Right forelimb (tissue), 1 donor: ENCODE results near the gene WNT6.

Source experiments
- DNase-seq: peaks from one replicate; pipeline ENCODE4 v3.0.0-alpha.2; 2018

Gene WNT6

DNA sequence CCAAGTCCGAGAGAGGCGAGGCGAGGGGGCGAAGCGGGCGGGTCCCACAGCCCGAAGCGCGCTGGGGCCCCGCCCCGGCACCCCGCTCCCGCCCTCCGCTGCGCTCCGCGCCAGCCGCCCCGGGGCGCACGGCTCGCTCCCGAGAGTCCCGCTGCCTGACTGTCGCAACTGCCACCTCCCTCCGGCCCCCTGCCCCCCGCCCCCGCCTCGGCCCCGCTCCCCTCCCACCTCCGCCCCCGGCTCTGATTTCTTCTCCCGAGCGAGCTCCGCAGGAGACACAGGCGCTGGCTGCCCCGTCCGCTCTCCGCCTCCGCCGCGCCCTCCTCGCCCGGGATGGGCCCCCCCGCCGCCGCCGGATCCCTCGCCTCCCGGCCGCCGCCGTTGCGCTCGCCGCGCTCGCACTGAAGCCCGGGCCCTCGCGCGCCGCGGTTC lies at the start of gene WNT6:
TSS of gene WNT6 (plus strand) at position 250 of the 432 bp plus-strand sequence. CDS start 233 bp downstream, outside the sequence.
- DNase-seq = no peak

DNA sequence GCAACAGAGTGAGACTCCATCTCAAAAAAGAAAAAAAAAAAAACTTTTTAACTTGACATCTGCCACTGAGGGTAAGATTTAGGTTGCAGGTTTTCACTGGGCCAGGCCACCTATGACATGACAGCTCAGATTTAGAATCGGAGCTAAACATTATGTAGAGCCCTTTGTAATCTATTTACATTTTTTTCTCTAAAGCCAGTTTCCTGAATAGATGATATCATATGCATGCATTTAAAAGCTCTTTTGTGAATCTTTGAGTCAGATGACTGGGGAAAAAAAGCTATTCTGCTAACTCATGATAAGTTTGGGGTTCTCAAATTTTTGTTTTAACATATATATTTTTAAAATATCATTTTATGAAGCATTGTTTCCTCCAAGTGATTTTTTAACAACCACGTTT lies 49.3 kb upstream of the WNT6 start:
- DNase-seq = no peak

DNA sequence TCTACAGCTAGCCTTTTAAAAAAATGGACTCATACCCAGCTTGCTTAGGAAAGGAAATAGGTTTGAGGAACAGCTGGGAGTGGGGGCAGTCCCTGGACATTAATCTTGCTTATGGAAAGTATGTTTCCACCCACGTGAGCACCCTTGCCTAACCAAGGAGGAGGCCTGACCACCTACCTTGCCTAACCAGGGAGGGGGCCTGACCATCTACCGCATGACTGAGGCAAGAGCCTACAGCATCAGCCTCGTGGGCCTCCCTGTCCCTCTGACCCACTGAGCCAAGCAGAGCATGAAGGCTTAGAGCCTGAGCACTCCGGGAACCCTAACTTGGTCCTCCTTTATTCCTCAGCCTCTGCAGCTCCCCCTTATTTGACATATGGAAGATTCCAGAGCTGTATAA lies 48.2 kb upstream of the WNT6 start:
- no peak for DNase-seq

DNA sequence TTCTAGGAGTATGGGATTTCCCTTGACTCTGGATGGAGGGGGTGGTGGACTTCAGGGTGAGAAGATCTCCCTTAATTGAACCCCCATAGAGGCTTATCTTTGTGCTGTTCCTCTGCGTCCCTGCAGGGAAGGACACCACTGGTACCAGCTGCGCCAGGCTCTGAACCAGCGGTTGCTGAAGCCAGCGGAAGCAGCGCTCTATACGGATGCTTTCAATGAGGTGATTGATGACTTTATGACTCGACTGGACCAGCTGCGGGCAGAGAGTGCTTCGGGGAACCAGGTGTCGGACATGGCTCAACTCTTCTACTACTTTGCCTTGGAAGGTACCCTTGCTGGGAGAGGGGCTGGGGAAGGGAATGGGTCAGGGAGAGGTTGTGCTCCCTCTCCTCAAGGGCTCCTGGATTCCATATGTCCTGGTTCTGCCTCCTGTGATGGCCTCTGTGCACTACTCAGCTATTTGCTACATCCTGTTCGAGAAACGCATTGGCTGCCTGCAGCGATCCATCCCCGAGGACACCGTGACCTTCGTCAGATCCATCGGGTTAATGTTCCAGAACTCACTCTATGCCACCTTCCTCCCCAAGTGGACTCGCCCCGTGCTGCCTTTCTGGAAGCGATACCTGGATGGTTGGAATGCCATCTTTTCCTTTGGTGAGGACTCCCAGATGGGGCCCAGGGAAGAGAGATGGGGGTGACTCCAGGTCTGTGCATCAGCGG lies 47.3 kb upstream of the WNT6 start:
- no peak for DNase-seq

DNA sequence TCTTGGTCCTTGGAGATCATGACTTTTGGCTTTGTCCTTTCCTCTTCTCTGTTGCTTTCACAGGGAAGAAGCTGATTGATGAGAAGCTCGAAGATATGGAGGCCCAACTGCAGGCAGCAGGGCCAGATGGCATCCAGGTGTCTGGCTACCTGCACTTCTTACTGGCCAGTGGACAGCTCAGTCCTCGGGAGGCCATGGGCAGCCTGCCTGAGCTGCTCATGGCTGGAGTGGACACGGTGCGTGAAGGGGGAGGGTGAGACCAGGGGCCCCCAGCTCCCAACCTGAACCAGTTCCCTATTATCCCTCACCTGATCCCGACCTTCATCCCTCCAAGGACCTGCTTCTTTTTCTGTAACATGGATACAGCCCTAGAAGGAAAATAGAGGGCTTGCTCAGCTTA lies 46.7 kb upstream of the WNT6 start:
- no peak for DNase-seq

DNA sequence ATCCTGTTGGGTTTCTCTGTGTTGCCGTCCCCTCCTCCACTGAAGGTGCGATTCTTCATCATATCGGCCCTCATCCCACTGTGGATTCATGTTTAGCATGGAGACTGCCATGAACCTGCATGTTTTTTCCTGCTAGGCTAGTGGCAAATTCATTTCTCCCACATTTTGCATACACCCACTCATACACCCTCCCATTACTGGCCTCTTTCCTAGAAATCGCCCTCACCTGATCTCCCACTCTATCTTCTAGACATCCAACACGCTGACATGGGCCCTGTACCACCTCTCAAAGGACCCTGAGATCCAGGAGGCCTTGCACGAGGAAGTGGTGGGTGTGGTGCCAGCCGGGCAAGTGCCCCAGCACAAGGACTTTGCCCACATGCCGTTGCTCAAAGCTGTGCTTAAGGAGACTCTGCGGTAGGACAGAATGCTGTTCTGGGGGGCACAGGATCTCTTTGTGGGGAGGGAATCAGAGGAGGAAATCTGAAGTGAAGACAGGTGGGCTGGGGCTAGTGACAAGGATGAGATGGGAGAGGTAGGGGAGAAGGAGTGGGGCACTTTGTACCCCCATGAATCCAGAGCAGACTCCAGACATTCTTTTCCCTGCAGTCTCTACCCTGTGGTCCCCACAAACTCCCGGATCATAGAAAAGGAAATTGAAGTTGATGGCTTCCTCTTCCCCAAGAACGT lies 45.7 kb upstream of the WNT6 start:
- DNase-seq = no peak

DNA sequence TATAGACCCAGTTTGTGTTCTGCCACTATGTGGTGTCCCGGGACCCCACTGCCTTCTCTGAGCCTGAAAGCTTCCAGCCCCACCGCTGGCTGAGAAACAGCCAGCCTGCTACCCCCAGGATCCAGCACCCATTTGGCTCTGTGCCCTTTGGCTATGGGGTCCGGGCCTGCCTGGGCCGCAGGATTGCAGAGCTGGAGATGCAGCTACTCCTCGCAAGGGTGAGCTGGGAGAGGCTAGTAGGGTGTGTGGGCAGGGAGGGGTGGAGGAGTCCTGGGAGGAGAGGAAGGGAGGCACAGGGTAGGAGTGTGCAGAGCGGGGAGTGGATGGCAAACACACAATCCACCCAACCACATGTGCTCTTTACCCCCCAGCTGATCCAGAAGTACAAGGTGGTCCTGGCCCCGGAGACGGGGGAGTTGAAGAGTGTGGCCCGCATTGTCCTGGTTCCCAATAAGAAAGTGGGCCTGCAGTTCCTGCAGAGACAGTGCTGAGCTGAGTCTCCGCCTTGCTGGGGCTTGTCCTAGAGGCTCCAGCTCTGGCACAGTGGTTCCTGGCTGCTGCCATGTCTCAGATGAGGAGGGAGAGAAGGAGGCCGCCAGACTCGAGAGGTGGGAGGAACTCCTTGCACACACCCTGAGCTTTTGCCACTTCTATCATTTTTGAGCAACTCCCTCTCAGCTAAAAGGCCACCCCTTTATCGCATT lies 44.9 kb upstream of the WNT6 start:
- DNase-seq = no peak

DNA sequence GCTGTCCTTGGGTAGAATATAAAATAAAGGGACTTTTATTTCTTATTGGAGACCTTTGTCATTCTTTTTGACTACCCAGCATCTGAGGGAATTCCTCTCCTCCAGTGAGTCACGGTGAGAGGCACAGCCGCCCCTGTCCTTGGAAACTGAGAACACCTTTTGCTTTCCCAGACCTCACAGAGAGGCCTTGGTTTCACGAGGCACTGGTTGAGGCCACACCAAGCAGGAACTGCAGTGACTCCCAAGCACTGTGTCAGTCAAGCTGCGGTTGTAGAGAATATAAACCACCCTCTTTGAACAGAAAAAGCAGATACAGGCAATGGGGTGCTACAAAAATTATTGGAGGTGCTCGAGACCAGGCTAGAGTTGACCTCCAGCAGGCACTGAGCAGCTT lies 44.4 kb upstream of the WNT6 start:
- no peak for DNase-seq

DNA sequence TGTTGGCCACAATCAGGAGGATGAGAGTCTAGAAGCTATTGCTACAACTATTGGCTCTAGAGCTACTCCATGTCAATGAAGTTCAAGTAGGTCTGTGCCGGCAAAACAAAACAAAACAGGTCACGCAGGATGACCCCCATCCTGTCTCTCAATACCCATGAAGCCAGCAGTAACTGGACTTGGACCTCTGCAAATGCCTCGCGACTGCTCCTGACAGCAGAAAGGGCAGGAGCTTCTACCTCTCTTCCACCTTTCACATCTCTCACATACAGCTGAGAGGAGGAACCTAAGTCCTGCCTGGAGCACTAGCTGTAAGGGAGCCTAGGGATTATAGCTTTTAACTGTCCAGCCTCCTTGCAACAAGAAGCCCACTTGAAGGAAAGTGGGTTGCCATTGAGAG lies 44.0 kb upstream of the WNT6 start:
- DNase-seq = no peak

DNA sequence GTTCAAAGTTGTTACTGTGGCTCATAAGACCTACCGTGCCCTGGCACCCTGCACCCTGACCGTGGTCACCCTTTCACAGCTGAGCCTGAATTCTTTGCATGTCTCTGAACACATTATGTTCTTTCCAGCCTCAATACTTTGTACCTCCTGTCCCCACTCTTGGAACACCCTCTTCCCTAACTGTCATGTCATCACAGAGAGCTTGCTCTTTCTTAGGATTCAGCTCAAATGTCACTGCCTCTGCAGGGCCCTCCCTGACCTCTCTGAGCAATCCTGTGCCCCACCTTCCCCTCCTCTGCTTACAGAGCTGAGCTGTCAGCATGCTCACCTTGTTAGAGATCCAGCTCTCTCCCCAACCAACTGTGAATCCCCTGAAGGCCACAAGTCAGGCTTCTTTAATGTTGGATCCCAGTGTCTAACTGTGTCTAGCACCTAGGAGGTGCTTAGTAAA lies 43.0 kb upstream of the WNT6 start:
- no peak for DNase-seq

DNA sequence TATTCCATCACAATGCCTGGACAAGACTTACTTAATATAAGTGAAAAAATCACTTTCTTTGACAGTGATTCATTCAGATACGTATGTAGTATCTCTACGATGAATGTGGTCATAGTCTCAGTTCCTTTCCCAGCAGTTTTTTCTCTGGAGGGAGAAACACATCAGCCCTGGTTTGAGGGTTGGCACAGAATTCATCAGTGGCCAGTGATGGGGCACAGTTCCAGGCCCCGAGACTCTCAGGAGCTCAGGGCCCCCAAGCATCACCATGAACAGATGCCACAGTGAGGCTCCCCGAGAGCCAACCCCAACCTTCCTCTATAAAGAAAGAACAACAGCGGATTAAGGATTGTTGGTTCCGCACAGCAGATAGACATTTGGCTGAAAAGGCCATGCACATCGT lies 40.5 kb upstream of the WNT6 start:
- no peak for DNase-seq

DNA sequence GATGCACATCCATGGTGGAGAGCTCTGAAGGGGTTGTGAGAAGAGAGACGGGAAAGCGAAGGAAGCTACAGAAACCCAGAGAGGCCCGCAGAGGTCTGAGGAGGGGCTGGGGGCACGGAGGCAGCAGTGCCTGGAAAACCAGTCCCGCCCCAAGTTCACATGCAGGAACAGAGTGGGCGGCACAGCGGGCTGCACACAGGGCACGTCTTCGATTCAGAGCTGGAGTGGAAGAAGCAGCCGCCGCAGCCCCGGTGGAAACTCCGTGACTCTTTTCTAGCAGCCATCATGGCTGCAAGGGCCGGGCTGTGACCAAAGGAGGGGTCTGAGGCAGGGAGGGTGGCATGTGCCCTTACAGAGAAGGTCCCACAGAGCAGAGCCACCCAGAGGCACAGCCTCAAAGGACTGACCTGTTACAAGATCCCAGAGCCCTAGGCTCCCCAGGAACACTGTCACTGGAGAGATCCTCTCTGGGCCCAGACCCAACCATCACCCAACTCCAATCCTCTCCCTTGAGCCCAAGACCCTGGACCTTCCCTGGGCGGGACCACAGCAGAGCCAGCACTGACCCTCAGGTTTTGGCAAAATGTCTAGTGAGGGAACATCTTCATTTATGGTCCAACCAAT lies 38.7 kb upstream of the WNT6 start:
- no peak for DNase-seq

DNA sequence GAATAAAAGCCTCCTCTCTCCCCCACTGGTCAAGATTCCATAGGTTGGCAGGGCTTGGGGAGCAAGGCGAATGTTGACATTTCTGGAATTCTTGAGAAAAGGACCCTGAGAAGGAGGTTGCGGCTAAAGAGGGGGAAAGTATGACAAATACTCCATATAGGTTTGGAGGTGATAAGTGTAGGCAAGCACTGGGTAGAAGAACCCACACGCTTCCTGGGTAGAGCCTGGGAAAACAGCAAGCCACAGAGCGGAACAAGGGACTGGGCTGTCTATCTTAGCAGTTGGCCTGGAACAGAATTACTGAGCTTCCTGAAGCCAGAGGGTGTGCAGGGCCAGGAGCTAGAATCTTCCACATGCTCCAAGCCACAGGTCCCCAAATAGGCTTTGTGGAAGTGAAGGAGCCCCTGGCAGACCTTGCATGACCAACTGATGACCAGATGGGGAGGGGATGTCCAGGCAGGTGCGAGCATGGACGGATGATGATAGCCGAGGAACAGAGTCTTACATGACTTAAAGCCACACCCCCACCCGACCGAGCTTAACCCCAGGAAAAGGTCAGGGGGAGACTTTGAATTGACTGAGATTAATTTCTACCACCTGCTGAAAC lies 37.9 kb upstream of the WNT6 start:
- no peak for DNase-seq

DNA sequence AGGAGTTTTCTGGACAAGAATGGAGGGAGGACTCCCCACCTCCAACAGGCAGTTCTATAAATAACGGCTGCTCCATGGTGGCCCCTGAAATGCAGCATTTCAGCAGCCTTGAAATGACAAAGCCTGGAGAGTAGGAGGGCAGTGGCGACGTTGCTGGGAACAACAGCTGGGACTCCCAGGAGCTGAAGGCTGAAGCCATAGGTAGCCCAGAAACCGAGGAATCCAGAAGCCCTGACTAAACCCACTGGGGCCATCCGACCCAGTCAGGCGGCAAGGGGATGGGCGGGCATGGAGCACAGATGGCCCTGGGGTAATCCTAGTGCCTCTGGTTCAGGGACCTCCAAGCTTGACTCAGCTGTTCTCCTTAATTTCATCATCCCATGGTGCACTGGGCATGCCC lies 37.0 kb upstream of the WNT6 start:
- DNase-seq = no peak

DNA sequence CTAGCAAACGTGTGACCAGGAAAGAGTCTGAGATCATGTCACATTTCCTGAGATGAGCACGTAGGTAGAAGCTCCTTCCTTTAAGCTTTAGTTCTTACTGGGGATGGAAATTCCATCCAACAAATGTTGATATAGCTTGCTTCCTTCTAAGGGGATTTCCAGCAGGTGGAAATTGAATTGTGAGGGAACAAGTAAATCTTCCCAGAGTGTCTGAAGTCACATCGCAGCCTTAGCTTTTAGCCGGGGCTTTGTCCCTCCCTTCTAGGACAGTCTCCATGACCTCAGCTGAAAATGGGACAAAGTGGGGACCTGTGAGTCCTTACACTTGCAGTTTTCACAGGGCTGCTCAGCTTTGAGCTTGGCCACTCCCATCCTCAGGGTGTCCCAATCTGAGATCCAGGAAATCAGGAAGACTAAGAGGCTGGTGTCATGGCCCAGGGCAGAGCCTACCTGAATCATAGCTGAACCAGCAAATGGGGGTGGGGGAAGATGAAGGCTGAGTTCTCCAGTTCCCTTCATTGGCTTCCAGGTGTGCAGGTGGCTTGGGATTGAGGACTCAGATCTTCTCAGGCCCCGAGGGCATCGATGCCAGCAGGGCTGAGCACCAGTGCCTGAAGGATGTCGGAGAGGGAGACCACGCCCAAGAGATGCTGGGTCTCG lies 36.3 kb upstream of the WNT6 start:
- DNase-seq = no peak

DNA sequence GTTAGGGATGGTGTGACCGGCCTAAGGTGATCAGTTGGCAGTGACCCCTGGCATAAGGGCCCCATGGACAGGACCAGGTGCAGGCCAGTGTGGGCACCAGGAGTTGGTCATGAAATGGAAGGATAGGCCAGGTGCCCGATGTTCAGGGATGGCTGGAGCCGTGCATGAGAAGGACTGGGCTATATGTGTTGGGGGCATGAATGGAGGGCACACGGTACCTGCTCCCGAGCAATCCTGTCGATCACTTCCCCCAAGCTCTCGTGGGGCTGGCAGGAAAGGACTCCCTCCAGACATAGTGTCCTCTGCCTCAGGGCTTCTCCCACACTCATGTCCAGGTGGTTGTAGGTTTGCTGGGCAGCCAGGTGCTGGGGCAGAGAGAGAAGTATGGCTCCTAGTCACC lies 35.6 kb upstream of the WNT6 start:
- DNase-seq = no peak

DNA sequence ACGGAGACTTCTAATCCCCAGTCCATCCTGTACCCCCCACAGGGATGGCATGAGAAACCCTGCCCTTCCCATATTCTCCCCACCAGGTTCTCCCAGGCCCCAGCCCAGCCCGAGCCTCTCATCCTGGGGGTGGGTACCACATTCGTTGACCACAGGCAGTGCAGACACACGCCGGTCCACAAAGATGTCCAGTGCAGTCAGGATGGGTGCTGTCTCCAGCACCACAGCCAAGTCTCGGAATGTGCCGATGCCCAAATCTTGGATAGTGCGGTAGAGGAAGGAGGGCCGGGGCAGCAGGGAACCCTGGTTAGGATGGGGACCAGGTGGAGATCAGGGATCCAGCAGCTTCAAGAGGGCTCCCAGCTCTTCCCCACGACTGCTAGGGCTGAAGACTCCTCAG lies 32.8 kb upstream of the WNT6 start:
- DNase-seq = no peak

DNA sequence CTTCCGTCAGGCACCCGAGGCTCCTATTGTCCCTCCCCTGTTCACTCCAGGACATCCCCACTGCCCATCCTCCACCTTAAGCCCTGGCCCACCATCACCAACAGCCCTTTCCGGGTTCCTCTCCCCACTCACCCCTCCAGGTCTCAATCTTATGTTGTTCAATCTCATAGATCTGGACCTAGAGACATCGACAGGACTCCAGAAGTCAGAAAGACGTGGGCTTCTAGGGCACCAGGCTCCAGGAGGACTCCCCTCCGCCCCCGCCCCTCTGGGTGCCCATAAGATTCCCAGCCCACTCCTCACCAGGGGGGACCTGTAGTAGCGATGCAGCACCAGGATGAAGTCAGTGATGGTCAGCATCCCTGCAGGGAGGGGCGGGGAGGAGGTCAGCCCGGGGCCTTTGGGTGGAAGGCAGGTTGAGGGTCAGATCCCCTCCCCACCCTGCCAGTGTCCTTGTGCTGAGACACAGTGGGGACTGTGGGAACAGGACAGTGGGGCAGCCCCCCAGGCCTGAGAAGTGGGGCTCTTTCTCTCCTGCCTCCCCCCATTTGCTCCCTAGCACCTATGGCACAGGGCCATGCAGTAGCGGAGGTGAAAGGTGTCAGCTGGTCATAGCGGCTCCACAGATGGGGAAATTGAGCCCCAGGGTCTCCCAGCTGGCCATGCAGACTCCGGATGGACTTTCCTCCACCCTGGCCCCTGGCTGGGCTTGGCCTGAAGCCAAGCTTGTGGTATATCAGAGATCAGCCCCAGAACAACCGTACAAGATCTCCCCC lies 31.7 kb upstream of the WNT6 start:
- no peak for DNase-seq

DNA sequence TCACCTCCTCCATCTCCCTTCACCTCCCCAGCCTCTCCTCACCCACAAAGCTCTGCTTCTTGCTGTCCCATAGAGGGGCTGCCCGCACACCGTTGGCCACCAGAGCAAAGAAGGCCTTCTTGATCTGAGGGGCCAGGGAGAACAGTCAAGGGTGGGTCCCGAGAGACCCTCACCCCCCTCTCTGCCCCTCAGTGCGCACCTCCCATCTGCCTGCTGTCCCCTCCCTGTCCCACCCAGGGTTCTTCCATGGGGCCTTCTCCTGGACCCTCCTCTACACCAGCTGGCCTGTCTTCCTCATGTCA lies 31.2 kb upstream of the WNT6 start:
- DNase-seq = no peak

DNA sequence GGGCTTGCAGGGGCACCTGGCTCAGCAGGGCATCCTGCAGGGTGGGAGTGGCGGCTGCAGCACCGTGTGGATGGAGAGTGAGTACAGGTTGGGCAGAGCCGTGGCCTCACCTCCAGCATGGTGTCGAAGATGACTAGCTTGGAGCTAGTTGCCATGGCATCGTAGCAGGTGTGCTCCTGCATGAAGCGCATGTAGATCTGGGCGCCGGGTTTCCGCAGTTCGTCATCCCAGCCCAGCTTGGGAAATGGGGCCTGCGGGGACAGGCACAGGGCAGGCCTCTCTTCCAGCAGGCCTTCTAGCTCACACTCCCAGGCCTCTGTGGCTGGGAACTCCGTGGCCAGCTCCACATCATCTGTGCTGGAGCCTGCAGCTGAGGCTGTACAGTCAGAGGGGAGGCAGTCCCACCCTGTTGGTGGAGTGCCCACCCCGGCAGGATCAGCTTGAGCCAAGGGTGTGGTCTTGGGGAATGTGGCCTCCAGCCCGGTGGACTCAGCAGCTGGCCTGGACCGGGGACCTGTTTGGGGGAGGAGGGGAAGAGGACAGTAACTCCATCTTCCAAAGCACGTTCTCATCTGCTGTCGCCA lies 29.6 kb upstream of the WNT6 start:
- peak; percentile 63 for DNase-seq

DNA sequence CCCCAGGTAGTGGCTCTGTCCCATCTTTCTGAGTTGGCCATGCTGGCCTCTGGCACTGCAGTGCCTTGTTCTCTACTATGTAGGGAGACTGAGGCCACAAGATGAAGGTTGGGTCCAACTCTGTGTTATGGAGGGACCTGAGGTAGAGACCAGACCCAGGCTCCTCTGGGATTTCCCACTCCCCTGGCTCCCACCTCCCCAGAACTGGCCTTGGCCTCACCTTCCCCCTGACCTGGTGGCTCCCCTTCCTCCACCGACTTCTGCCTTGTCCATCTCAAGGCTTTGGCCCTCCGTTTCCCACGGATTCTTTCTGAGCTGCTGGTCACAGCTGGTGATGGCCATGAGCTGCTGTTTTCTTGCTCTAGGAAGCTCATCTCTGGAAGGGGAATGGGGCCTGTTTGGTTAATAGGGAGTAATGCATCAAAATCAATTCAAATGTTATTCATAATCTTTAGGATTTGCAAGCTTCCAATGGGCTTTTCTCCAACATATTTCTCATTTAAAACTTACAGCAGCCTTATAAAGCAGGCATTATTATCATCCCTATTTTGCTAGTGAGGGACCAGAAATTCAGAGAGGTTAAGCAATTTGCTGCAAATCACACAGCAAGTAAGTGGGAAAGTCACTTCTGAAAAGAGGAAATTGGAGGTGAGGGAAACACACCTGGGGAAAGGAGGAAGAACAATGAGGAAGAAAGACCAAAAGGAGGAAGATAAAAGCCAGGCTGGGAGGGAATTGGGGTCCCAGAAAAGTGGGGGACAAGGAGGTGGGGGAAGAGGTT lies 28.9 kb upstream of the WNT6 start:
- DNase-seq = no peak
